ENCODE results near the gene CPNE2.
"Not testable (repeated sequence)": the region's sequence is repeated elsewhere in the genome, so short reads cannot be mapped to it uniquely, and the experiment has no call there.

The CPNE2 gene

DNA sequence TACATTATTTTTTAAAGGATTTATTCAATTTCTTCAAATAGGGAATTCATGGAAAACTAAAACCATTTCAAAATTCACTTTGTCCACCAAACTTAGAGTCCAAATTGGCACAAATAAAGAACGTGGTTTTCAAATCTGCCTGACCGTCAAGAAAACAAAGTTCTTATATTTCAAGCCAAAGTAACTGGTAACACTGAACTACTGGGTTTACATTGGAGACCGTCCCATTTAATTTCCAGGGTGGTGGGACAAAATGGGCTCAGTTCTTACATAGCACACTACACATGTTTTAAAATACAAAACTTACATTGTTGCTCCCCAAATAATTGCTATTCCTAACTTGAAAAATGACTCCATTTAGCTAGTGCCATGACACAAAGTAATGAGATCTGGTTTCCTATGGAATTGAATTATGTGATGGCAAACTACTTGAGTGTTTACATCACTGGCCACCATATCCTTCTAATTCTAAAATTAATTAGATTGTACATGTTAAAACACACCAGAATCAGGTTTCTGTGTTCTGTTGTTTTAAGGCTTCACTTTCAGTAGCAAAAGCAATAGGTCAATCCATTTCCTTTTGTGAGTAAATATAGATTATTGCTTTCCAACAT lies 86.9 kb downstream of the CPNE2 start:
- in situ Hi-C loops (cut with HindIII; ENCODE audit: low pct_ligation_motif_present, low pct_unique_long_range_greater_than_20kb, low sequenced_read_pairs): no loop called here
- no peak for DNase-seq

- DNase-seq: no peak
- in situ Hi-C loops (cut with HindIII; ENCODE audit: low pct_ligation_motif_present, low pct_unique_long_range_greater_than_20kb, low sequenced_read_pairs): no loop called here
Observed at GRCh38 chr16:57184113-57184512, 91.7 kb downstream of the CPNE2 start.

DNA sequence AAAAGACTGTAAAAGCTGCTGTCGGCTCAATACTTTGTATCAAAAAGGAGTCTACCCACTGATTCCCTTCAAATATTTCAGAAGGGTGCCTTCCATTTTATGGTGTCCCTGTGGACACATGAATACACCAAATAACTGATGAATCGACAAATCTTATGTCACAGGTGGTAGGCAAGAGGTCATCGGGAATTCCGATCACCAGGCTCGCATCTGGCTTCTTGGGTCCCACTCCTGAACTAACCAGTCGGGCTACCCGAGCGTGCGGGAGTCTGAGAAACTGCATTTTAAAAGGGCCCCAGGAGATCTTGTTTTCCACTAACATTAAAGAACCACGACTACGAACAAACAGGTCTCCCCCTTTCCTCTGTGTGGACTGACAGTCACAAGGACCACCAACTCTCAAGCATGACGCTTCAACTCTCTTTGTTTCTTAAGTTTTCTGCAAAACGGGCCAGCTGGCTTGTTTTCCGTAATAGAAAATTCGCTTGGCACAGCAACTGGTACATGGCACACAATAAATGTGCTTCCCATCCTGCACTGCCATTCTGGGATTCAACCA lies 92.6 kb downstream of the CPNE2 start:
- in situ Hi-C loops (cut with HindIII; ENCODE audit: low pct_ligation_motif_present, low pct_unique_long_range_greater_than_20kb, low sequenced_read_pairs): no loop called here
- no peak for DNase-seq

GRCh38 chr16:57185446-57185944 lies 93.1 kb downstream of the CPNE2 start:
- peak; percentile 78 for DNase-seq
- in situ Hi-C loops (cut with HindIII; ENCODE audit: low pct_ligation_motif_present, low pct_unique_long_range_greater_than_20kb, low sequenced_read_pairs): no loop called here

DNA sequence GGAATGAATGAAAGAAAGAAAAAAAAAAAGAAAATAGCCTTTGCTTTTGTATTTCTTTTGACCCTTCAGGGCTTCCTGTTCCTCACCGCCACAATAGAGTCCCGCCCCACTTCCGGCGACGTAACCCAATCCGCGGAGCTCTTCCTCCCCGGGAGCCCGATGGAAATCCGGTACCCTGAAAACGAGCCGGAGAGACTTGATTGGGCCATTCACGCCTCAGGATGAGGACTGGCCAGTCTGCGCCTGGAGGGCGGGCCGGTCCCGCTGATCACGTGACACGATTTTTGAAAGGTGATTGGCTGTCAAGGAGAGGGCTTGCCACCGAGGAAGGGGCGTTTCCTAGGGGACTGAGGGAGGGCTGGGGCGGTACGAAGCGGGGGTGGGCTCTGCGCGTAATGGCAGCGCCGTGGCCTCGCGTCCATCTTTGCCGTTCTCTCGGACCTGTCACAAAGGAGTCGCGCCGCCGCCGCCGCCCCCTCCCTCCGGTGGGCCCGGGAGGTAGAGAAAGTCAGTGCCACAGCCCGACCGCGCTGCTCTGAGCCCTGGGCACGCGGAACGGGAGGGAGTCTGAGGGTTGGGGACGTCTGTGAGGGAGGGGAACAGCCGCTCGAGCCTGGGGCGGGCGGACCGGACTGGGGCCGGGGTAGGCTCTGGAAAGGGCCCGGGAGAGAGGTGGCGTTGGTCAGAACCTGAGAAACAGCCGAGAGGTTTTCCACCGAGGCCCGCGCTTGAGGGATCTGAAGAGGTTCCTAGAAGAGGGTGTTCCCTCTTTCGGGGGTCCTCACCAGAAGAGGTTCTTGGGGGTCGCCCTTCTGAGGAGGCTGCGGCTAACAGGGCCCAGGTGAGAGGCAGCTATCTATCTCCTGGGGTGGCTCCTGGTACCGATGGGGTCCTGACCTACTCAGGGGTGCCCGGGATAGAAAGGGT lies 93.8 kb downstream of the CPNE2 start, which contains the start of the genes PSME3IP1 and RSPRY1:
TSS of gene PSME3IP1 (minus strand) at position 95 of the 927 bp plus-strand sequence. CDS start 12,185 bp downstream, outside the sequence.
TSS of gene RSPRY1 (plus strand) at position 385 of the 927 bp plus-strand sequence. CDS start 18,330 bp downstream, outside the sequence.
- in situ Hi-C loops (cut with HindIII; ENCODE audit: low pct_ligation_motif_present, low pct_unique_long_range_greater_than_20kb, low sequenced_read_pairs): no loop called here
- peak; percentile 100 for DNase-seq

GRCh38 chr16:57186872-57187854 lies 94.8 kb downstream of the CPNE2 start:
- peak; percentile 60 for DNase-seq
- in situ Hi-C loops (cut with HindIII; ENCODE audit: low pct_ligation_motif_present, low pct_unique_long_range_greater_than_20kb, low sequenced_read_pairs): no loop called here

DNA sequence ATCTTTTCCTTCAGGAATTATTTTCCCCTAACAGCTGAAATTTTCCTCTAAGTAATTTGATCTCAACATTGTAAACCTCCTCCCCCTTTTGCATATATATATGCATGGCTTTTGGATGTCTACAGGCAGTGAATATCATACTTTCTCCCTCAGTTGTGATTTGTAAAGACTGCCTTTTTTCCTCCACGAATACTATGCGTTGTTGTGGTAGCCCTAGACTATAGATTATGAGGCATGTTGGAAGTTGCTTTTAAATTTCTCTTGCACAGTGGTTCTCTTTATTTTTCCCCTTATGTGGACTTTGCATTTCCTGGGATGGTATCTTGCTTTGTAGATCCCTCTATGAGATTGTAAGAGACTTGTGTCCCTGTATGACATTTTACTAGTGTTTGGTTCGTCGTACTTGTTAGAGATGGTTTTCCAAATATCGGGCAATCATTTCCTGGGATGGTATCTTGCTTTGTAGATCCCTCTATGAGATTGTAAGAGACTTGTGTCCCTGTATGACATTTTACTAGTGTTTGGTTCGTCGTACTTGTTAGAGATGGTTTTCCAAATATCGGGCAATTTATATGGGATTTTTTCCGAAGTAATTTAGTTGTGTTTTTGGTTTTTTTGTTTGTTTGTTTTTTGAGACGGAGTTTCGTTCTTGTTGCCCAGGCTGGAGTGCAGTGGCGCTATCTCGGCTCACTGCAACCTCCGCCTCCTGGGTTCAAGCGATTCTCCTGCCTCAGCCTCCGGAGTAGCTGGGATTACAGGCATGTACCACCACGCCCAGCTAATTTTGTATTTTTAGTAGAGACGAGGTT lies 95.7 kb downstream of the CPNE2 start:
- in situ Hi-C loops (cut with HindIII; ENCODE audit: low pct_ligation_motif_present, low pct_unique_long_range_greater_than_20kb, low sequenced_read_pairs); DNase-seq: not testable (repeated sequence)

DNA sequence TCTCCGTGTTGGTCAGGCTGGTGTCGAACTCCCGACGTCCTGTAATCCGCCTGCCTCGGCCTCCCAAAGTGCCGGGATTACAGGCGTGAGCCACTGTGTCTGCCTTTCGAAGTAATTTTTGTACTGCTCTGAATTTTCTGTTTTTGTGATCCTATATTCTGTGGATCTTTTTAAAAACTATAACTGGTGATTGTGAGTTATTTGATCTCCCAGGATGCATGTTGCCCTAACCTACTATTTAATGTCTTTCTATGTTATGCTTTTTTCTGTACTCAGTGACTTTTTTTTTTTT lies 96.3 kb downstream of the CPNE2 start:
- no peak for DNase-seq
- in situ Hi-C loops (cut with HindIII; ENCODE audit: low pct_ligation_motif_present, low pct_unique_long_range_greater_than_20kb, low sequenced_read_pairs): no loop called here

- in situ Hi-C loops (cut with HindIII; ENCODE audit: low pct_ligation_motif_present, low pct_unique_long_range_greater_than_20kb, low sequenced_read_pairs); DNase-seq: not testable (repeated sequence)
Observed at GRCh38 chr16:57189527-57189926, 97.1 kb downstream of the CPNE2 start.

DNA sequence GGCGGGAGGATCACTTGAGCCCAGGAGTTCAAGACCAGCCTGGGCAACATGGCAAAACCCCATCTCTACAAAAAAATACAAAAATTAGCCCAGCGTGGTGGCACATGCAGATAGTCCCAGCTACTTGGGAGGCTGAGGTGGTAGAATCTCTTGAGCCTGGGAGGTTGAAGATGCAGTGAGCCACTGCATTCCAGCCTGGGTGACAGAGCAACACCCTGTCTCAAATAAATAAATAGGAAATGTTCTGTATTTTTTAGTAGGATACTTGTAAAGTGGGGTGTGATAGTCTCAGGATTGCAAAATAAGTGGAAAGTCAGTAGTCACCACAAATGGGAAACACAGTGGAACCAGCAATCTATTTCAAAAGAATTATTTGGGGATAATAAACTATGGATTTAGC lies 97.8 kb downstream of the CPNE2 start:
- in situ Hi-C loops (cut with HindIII; ENCODE audit: low pct_ligation_motif_present, low pct_unique_long_range_greater_than_20kb, low sequenced_read_pairs): no loop called here
- DNase-seq: no peak

DNA sequence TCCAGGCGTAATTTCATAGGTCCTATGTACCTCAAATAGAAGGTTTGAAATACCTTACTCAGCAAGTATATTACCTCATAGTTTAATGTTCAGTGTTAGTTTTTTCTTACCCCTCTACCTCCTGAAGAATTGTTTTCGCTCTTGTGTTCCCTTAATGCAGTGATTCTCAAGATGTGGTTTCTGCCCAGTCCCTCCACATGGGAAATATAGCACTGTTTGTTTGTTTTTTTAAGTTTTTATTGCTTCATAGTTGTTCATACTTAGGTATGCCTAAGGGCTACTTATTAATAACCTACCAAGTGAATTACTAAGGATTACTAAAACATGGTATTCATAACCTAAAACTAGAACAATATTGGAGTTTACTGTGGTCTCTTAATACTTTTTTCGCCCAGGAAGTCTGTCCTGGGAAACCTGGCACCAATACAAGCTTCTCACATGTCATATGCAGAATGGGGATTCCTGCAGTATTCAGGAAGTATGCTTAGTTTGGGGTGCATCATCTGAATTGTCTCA lies 98.7 kb downstream of the CPNE2 start:
- in situ Hi-C loops (cut with HindIII; ENCODE audit: low pct_ligation_motif_present, low pct_unique_long_range_greater_than_20kb, low sequenced_read_pairs): no loop called here
- peak; percentile 58 for DNase-seq

DNA sequence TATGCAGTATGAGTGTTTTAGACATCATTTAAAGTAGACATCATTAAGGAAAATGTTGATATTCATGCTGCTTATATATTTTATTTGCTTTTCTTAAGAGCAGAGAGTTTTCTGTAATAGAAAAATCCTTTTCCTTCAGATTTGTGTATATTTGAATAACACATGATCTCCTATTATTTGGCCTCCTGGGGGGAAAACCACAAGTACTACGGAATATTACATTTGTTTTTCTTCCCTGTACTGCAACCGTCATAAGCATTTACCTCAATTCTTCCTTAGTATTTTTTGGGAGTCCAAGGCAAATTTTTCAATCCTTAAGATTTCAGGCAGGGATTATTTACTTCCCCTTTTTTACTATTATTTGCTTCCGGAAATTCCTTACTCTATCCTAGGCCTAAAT lies 99.8 kb downstream of the CPNE2 start:
- in situ Hi-C loops (cut with HindIII; ENCODE audit: low pct_ligation_motif_present, low pct_unique_long_range_greater_than_20kb, low sequenced_read_pairs): no loop called here
- DNase-seq: no peak

DNA sequence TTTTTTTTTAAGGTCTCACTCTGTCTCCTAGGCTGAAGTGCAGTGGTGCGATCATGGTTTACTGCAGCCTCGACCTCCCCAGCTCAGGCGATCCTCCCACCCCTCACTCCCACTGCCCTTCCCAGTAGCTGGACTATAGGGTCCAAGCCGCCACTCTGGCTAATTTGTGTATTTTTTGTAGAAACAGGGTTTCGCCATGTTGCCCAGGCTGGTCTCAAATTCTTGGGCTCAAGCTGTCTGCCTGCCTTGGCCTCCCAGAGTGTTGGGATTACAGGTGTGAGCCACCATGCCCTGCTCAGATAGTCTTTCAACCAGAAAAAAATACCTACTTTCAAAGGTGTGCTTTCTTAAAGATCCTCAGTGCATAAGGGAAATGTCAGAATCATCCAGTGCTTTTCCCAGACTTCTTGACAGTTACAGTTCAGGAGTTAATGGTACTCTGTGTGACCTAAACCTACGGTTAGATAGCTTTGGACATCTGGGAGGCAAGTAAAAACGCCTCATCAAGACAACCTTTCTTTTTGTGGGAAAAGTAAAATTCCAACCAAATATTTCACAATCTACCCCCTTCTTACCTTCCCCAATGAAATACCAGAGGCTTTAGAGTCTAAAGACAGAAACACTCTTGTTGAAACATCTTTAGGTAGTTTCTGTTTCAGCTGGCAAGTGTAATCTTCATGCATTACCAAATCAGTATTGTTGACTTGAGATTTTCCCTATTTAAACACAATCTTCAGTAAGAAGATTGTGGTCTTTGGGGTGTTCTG lies 100.5 kb downstream of the CPNE2 start:
- DNase-seq: peak; percentile 26

GRCh38 chr16:57194512-57194911 lies 102.1 kb downstream of the CPNE2 start:
- peak; percentile 97 for DNase-seq
- in situ Hi-C loops (cut with HindIII; ENCODE audit: low pct_ligation_motif_present, low pct_unique_long_range_greater_than_20kb, low sequenced_read_pairs): no loop called here

More for the DNA sequence above, 100.5 kb downstream of the CPNE2 start:
- in situ Hi-C loops (cut with HindIII; ENCODE audit: low pct_ligation_motif_present, low pct_unique_long_range_greater_than_20kb, low sequenced_read_pairs): no loop called here

GRCh38 chr16:57196286-57196685 lies 103.9 kb downstream of the CPNE2 start:
- DNase-seq: no peak
- in situ Hi-C loops (cut with HindIII; ENCODE audit: low pct_ligation_motif_present, low pct_unique_long_range_greater_than_20kb, low sequenced_read_pairs): no loop called here

DNA sequence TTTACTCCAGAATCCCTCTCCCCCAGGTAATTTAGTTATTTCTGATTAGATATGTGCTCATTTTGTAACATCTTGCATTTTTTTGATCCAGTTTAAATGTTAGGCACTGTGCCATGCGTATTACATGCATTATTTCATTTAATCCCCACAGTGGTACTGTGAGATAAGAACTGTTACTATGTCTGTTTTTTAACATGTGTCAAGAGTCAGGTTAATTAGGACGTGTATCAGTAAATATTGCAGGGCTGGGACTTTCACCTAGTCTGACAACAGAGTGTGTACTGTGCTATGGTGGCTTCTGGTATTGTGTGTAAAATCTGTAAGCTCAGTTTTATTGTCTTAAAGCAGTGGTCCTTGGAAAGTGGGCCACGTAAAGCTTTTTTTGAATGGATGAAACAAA lies 104.4 kb downstream of the CPNE2 start:
- in situ Hi-C loops (cut with HindIII; ENCODE audit: low pct_ligation_motif_present, low pct_unique_long_range_greater_than_20kb, low sequenced_read_pairs): no loop called here
- DNase-seq: no peak

Measured in ACHN (cell line).